Measurements from ENCODE around the gene MAP7D3. TPM values are rescaled to one million over a fixed set of nuclear protein-coding genes. Genes with fewer than 3 reads are reported as not detected.

Gene MAP7D3
- total and polyA plus RNA-seq, 9 of the 15 experiments (the other 6 are each of a cell fraction or from before 2014, with no cell fraction given), result 9.4 to 27.7 (median 14.0) TPM

DNA sequence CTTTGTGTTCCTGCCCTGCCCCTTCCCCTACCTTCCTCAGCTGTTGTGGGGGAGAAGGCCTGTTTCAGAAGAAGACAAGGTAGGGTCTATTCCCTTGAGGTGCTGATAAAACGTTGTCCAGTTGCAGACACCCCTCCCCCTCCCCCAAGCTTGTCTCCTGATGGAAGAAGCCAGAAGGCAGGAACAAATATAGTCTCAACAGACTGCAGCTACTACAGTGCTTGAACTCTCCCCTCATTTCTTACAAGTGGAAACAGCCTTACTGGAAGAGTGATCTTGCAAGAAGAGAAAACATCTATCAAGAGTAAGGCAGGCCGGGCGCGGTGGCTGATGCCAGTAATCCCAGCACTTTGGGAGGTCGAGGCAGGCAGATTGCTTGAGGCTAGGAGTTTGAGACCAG, 11.0 kb upstream of the MAP7D3 start:
- intact Hi-C loops (cut with micrococcal nuclease) (no loop called here), in situ Hi-C loops (cut with MboI) (no loop called here)
- WGBS (ENCODE audit: insufficient coverage, low coverage, missing lambda C conversion rate), result 80% methylated on average over 3 of the region's 5 CpGs
- BruUV-seq (replicated peaks), result no TSS peak
- ChIA-PET CTCF (ENCODE audit: low intra/inter-chr PET ratio) (no interaction called here), POLR2A (no interaction called here)
- no peak overlapping the region for H2AFZ ChIP-seq (ENCODE audit: low read depth, low read length)
- no peak for ATAC-seq
- no peaks in the 10 kb centered on the region for H3K9me3 ChIP-seq (replicated peaks; ENCODE audit: control insufficient read depth, insufficient read depth, low read depth, low read length)
- no peaks in the 10 kb centered on the region for H3K27me3 ChIP-seq (ENCODE audit: control insufficient read depth in 2 of 2, insufficient read depth in 2 of 2, low read length in 2 of 2)
- H3K4me1 ChIP-seq (replicated peaks in 1 of 2; ENCODE audit: control insufficient read depth in 2 of 2, insufficient read depth in 2 of 2, low read length in 2 of 2), result no peaks in the 10 kb centered on the region; a peak in 1 of 5 replicates
- H3K4me3 ChIP-seq, result no peak overlapping the region
- H3K4me2 ChIP-seq (ENCODE audit: insufficient read depth, low read length), result no peak overlapping the region
- no peaks in the 10 kb centered on the region for H3K9me1 ChIP-seq (ENCODE audit: control insufficient read depth, insufficient read depth, low read length)
- H3K79me2 ChIP-seq (ENCODE audit: control insufficient read depth, insufficient read depth, low read length), result no peaks in the 10 kb centered on the region
- no peak for FAIRE-seq
- H3K9ac ChIP-seq (ENCODE audit: insufficient read depth in 1 of 2, low read depth in 2 of 2, low read length in 2 of 2), result no peak overlapping the region
- DNase-seq (ENCODE audit: extremely low read depth in 1 of 4, low spot score in 3 of 4), result no peak
- H3K27ac ChIP-seq (ENCODE audit: extremely low read depth, low read depth, low read length), result no peak overlapping the region
- TF ChIP-seq TCFL5 (CRISPR knock-in tag; conservative IDR thresholded peaks at IDR 0.05) (no peak), ZFP36 (IDR thresholded peaks at IDR 0.05; ENCODE audit: low read depth, low read length, partially characterized antibody) (no peak), WHSC1 (IDR thresholded peaks at IDR 0.05; ENCODE audit: low read length) (no peak), HSF4 (CRISPR knock-in tag; IDR thresholded peaks at IDR 0.05; ENCODE audit: borderline replicate concordance) (no peak), SMARCB1 (IDR thresholded peaks at IDR 0.05; ENCODE audit: insufficient read length, low read depth) (no peak), HDGF (IDR thresholded peaks at IDR 0.05) (no peak), PPARD (CRISPR knock-in tag; IDR thresholded peaks at IDR 0.05) (no peak), THRAP3 (IDR thresholded peaks at IDR 0.05; ENCODE audit: borderline replicate concordance) (no peak)
- TF ChIP-seq, protein P1, sequence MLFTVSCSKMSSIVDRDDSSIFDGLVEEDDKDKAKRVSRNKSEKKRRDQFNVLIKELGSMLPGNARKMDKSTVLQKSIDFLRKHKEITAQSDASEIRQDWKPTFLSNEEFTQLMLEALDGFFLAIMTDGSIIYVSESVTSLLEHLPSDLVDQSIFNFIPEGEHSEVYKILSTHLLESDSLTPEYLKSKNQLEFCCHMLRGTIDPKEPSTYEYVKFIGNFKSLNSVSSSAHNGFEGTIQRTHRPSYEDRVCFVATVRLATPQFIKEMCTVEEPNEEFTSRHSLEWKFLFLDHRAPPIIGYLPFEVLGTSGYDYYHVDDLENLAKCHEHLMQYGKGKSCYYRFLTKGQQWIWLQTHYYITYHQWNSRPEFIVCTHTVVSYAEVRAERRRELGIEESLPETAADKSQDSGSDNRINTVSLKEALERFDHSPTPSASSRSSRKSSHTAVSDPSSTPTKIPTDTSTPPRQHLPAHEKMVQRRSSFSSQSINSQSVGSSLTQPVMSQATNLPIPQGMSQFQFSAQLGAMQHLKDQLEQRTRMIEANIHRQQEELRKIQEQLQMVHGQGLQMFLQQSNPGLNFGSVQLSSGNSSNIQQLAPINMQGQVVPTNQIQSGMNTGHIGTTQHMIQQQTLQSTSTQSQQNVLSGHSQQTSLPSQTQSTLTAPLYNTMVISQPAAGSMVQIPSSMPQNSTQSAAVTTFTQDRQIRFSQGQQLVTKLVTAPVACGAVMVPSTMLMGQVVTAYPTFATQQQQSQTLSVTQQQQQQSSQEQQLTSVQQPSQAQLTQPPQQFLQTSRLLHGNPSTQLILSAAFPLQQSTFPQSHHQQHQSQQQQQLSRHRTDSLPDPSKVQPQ (CRISPR knock-in tag; IDR thresholded peaks at IDR 0.05; ENCODE audit: borderline replicate concordance), result no peak
- no peaks in the 10 kb centered on the region for H3K36me3 ChIP-seq (ENCODE audit: control insufficient read depth, insufficient read depth, low read length)
- H4K20me1 ChIP-seq (replicated peaks; ENCODE audit: control insufficient read depth, insufficient read depth, low read length), result no peaks in the 10 kb centered on the region
